WERI-Rb-1 (cell line): ENCODE data around the gene NANOG.
A peak's percentile ranks its signal among the peaks of the same experiment; 100 is the strongest.
"Not testable (repeated sequence)": the region's sequence is repeated elsewhere in the genome, so short reads cannot be mapped to it uniquely, and the experiment has no call there.

Experiments used
- DNase-seq: peaks from one replicate; pipeline ENCODE4 v3.0.0-alpha.2; 2020
- H3K27ac ChIP-seq: fragments of 250-450 bp; sonication (Bioruptor Pico); 2 replicates; pipeline ENCODE4 v1.5.1; 2020; ENCODE audit warnings: mild to moderate bottlenecking, moderate library complexity
- H3K27me3 ChIP-seq: fragments of 250-450 bp; sonication (Bioruptor Pico); 2 replicates; pipeline ENCODE4 v1.5.1; 2021; ENCODE audit warnings: mild to moderate bottlenecking, low read depth, moderate library complexity; ENCODE audit not compliant: insufficient read depth, severe bottlenecking
- H3K36me3 ChIP-seq: fragments of 250-450 bp; sonication (Bioruptor Pico); 2 replicates; pipeline ENCODE4 v1.5.1; 2020; ENCODE audit warnings: mild to moderate bottlenecking, moderate library complexity
- H3K4me3 ChIP-seq: 2 replicates; pipeline ENCODE4 v1.5.1; 2011; ENCODE audit warnings: low read depth, mild to moderate bottlenecking, control low read depth, low read length
- H3K9me3 ChIP-seq: fragments of 250-450 bp; sonication (Bioruptor Pico); 2 replicates; pipeline ENCODE4 v1.5.1; 2021; ENCODE audit warnings: mild to moderate bottlenecking, moderate library complexity; ENCODE audit not compliant: severe bottlenecking
- CTCF ChIP-seq: IDR thresholded peaks from 2 replicates; pipeline ENCODE4 v1.5.1; 2011; ENCODE audit warnings: low read depth, mild to moderate bottlenecking, control low read depth, inconsistent platforms, low read length

NANOG gene

DNA sequence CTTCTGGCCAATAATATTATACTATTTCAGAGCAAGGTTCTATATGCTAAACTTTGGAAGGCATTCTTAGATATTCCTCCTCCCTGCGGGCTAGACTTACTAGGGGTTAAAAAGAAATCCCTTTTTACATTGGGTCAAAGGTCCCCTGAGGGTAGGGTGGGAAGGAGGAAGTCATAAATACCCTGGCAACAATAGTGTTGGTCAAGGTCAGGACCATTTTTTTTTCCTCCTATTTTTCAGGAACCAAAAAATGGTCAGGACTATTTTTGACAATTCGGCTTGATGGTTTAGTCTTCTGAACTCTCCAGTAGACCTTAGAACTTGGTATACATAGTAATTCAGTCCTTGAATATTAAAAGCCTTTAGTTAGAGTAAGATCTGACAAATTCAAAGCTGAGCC lies 4.5 kb upstream of the NANOG start:
- DNase-seq, result no peak
- H3K27ac ChIP-seq, result no peak overlapping the region
- H3K27me3 ChIP-seq, result no peaks in the 10 kb centered on the region
- H3K4me3 ChIP-seq, result no peak overlapping the region
- no peaks in the 10 kb centered on the region for H3K36me3 ChIP-seq
- no peak for TF ChIP-seq CTCF
- H3K9me3 ChIP-seq, result no peaks in the 10 kb centered on the region

GRCh38 chr12:7787574-7788293 lies 1.5 kb upstream of the NANOG start:
- Histone ChIP-seq H3K27me3 (no peaks in the 10 kb centered on the region), H3K4me3 (no peak overlapping the region), H3K9me3 (no peaks in the 10 kb centered on the region), H3K36me3 (no peaks in the 10 kb centered on the region), H3K27ac (no peak overlapping the region)
- DNase-seq, result no peak
- TF ChIP-seq CTCF, result no peak

DNA sequence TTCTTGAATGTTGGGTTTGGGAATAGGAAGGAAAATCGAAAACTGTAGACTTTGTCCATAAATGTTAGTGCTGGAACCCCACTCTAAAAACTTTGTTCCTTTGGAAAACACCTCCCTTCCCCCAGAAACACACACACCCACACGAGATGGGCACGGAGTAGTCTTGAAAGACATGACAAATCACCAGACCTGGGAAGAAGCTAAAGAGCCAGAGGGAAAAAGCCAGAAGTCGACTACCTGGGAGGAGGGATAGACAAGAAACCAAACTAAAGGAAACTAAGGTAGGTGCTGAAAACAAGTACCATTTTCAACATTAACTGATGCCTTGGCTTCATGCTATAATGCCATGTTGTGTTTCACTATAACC lies 925 bp upstream of the NANOG start:
- DNase-seq, result no peak
- H3K27ac ChIP-seq, result no peak overlapping the region
- TF ChIP-seq CTCF, result no peak

DNA sequence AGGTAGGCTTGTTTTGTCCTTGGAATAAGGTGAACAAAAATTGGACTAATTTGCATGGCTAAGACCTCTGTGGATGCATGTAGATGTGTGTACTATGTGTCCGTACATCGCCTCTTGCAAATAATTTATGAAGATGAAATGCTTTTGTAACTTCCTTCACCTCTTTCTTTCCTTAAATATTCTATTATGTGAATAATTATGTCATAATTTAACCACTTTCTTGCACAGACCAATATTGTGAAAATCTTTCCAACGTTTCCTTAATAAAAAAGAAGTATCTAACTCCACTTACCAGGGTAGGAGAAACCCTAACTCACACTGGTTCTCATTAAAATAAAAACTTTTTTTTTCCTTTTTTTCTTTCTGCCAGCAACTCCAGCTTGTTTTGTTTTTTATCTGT lies 4.0 kb downstream of the NANOG start:
- Histone ChIP-seq H3K4me3 (no peak overlapping the region), H3K27ac (no peak overlapping the region), H3K36me3 (no peaks in the 10 kb centered on the region), H3K9me3 (no peaks in the 10 kb centered on the region), H3K27me3 (no peaks in the 10 kb centered on the region)
- DNase-seq, result no peak
- TF ChIP-seq CTCF, result no peak

More for the DNA sequence above, 925 bp upstream of the NANOG start:
- no peaks in the 10 kb centered on the region for H3K36me3 ChIP-seq
- no peak overlapping the region for H3K4me3 ChIP-seq
- no peaks in the 10 kb centered on the region for H3K9me3 ChIP-seq
- no peaks in the 10 kb centered on the region for H3K27me3 ChIP-seq

- H3K9me3 ChIP-seq, H3K36me3 ChIP-seq, H3K27me3 ChIP-seq, H3K27ac ChIP-seq, H3K4me3 ChIP-seq: not testable (repeated sequence)
- peak; percentile 21 for DNase-seq
These were observed 8.1 kb downstream of the NANOG start for GRCh38 chr12:7797269-7797668.

DNA sequence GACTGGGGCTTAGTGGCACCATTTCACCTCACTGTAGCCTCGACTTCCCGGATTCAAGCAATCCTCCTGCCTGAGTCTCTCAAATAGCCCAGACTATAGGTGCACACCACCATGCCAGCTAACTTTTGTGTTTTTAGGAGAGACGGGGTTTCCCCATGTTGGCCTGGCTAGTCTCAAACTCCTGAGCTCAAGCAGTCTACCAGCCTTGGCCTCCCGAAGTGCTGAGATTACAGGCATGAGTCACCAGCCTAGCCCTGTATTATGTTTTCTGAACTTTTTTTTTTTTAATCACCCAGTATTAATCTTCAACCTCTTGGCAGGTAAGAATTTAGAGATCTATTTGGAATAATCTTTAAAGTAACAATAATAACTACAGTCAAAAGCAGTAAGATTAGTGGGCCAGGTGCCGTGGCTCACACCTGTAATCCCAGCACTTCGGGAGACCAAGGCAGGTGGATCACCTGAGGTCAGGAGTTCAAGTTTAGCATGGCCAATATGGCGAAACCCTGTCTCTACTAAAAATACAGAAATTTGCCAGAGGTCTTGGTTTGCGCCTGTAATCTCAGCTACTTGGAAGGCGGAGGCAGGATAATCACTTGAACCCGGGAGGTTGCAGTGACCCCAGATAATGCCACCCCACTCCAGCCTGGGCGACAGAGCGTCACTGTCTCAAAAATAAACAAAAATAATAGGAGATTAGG lies 8.6 kb downstream of the NANOG start:
- Histone ChIP-seq H3K27ac (no peak overlapping the region), H3K27me3 (no peaks in the 10 kb centered on the region)
- peak; percentile 15 for DNase-seq

DNA sequence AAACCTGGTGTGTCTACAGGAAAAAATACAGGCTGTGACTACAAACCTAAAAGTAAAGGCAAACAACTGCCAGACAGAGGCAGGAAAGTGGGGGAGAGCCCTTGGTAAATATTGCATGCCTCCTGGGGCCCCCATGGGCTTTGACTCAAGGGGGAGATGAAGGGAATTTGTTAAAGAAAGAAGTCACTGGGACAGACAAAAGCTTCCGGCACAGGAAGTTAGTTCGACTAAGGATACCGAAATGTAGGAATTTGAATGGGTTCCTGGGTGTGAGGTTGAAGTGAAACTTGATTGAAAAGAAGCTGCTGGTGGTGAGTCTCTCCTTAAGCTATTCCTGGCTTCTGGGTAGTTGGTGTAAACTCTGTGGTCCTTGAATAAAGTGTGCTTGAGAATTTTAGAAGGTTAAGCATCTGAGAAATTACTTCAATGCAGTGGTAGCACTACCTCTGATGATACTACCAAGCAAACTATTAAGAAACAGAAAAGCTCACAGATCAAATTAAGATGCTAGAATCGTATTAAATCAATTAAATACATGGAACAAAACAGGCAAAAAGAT lies 9.6 kb downstream of the NANOG start:
- not testable (repeated sequence) for H3K27ac ChIP-seq, H3K9me3 ChIP-seq, H3K4me3 ChIP-seq, DNase-seq, H3K36me3 ChIP-seq, H3K27me3 ChIP-seq

More for the DNA sequence above, 8.6 kb downstream of the NANOG start:
- TF ChIP-seq CTCF, result no peak
- Histone ChIP-seq H3K9me3 (no peaks in the 10 kb centered on the region), H3K36me3 (no peaks in the 10 kb centered on the region), H3K4me3 (no peak overlapping the region)
